Mucosa of rectum (tissue), 2 donors: ENCODE measurements around the gene ADGRE1.

Source experiments
- H3K27ac ChIP-seq, 2 donors: one replicate each; pipeline ENCODE4 v1.7.0; 2013; ENCODE audit warnings: inconsistent platforms in 2 of 2, low read depth in 2 of 2, low read length in 2 of 2
- H3K27me3 ChIP-seq, 2 donors: one replicate each; pipeline ENCODE4 v1.7.0; 2013; ENCODE audit warnings: low read length in 2 of 2; ENCODE audit not compliant: control insufficient read depth in 2 of 2, insufficient read depth in 2 of 2
- H3K36me3 ChIP-seq, 2 donors: one replicate each; pipeline ENCODE4 v1.7.0; 2013; ENCODE audit warnings: low read length in 2 of 2; ENCODE audit not compliant: control insufficient read depth in 2 of 2, insufficient read depth in 2 of 2
- H3K4me1 ChIP-seq, 2 donors: one replicate each; pipeline ENCODE4 v1.7.0; 2013; ENCODE audit warnings: low read length in 2 of 2, mild to moderate bottlenecking in 1 of 2; ENCODE audit not compliant: control insufficient read depth in 2 of 2, insufficient read depth in 2 of 2
- H3K4me3 ChIP-seq, 2 donors: one replicate each; pipeline ENCODE4 v1.7.0; 2013; ENCODE audit warnings: low read length in 2 of 2
- H3K9ac ChIP-seq, 2 donors: one replicate each; pipeline ENCODE4 v1.7.0; 2013; ENCODE audit warnings: low read length in 2 of 2, low read depth in 1 of 2, mild to moderate bottlenecking in 1 of 2
- H3K9me3 ChIP-seq, 2 donors: one replicate each; pipeline ENCODE4 v1.7.0; 2013; ENCODE audit warnings: low read length in 2 of 2; ENCODE audit not compliant: control insufficient read depth in 2 of 2
- donor health status: healthy.
- donor health status: Normal muscosa, but diverticular disease.

Gene ADGRE1

GRCh38 chr19:6887316-6887715 is at the start of gene ADGRE1:
Gene ADGRE1 (plus strand): TSS chr19:6887579. CDS start chr19:6887609, 30 bp downstream.
- no peaks in the 10 kb centered on the region for H3K4me1 ChIP-seq
- H3K27me3 ChIP-seq = no peaks in the 10 kb centered on the region
- H3K9ac ChIP-seq = no peak within 1 kb of the TSS
- no peak within 1 kb of the TSS for H3K27ac ChIP-seq
- H3K4me3 ChIP-seq = peak within 1 kb of the TSS in 1 of 2 donors; percentile 46
- H3K36me3 ChIP-seq = no peaks in the 10 kb centered on the region
- H3K9me3 ChIP-seq = no peaks in the 10 kb centered on the region

GRCh38 chr19:6838062-6838655 is 49.2 kb upstream of the ADGRE1 start:
- Histone ChIP-seq H3K27ac (no peak overlapping the region), H3K36me3 (peaks cover 0 to 11% of the 10 kb centered on the region in 2 donors), H3K4me3 (no peak overlapping the region), H3K4me1 (no peaks in the 10 kb centered on the region), H3K27me3 (no peaks in the 10 kb centered on the region), H3K9me3 (no peaks in the 10 kb centered on the region), H3K9ac (no peak overlapping the region)

GRCh38 chr19:6842871-6843607 is 44.3 kb upstream of the ADGRE1 start:
- Histone ChIP-seq H3K27ac (no peak overlapping the region), H3K4me1 (no peaks in the 10 kb centered on the region), H3K9me3 (no peaks in the 10 kb centered on the region), H3K36me3 (no peaks in the 10 kb centered on the region), H3K4me3 (no peak overlapping the region), H3K27me3 (no peaks in the 10 kb centered on the region), H3K9ac (no peak overlapping the region)

GRCh38 chr19:6847828-6848200 is 39.6 kb upstream of the ADGRE1 start:
- Histone ChIP-seq H3K4me3 (no peak overlapping the region), H3K9me3 (no peaks in the 10 kb centered on the region), H3K27me3 (no peaks in the 10 kb centered on the region), H3K9ac (no peak overlapping the region), H3K4me1 (no peaks in the 10 kb centered on the region), H3K27ac (no peak overlapping the region), H3K36me3 (no peaks in the 10 kb centered on the region)

GRCh38 chr19:6848986-6849385 is 38.4 kb upstream of the ADGRE1 start:
- no peaks in the 10 kb centered on the region for H3K36me3 ChIP-seq
- H3K27ac ChIP-seq = no peak overlapping the region
- no peaks in the 10 kb centered on the region for H3K4me1 ChIP-seq

GRCh38 chr19:6849876-6850275 is 37.5 kb upstream of the ADGRE1 start:
- Histone ChIP-seq H3K36me3 (no peaks in the 10 kb centered on the region), H3K27ac (no peak overlapping the region), H3K4me3 (no peak overlapping the region), H3K4me1 (no peaks in the 10 kb centered on the region), H3K9ac (no peak overlapping the region), H3K9me3 (no peaks in the 10 kb centered on the region), H3K27me3 (no peaks in the 10 kb centered on the region)

More at GRCh38 chr19:6848986-6849385, 38.4 kb upstream of the ADGRE1 start:
- no peak overlapping the region for H3K4me3 ChIP-seq
- H3K9ac ChIP-seq = no peak overlapping the region
- H3K9me3 ChIP-seq = no peaks in the 10 kb centered on the region
- no peaks in the 10 kb centered on the region for H3K27me3 ChIP-seq

GRCh38 chr19:6851359-6851758 is 36.0 kb upstream of the ADGRE1 start:
- H3K27ac ChIP-seq = no peak overlapping the region
- H3K9ac ChIP-seq = no peak overlapping the region
- no peak overlapping the region for H3K4me3 ChIP-seq
- H3K36me3 ChIP-seq = no peaks in the 10 kb centered on the region
- no peaks in the 10 kb centered on the region for H3K27me3 ChIP-seq
- no peaks in the 10 kb centered on the region for H3K4me1 ChIP-seq
- no peaks in the 10 kb centered on the region for H3K9me3 ChIP-seq

GRCh38 chr19:6852001-6852400 is 35.4 kb upstream of the ADGRE1 start:
- peaks cover 0 to 2% of the 10 kb centered on the region in 2 donors for H3K36me3 ChIP-seq
- H3K9me3 ChIP-seq = no peaks in the 10 kb centered on the region
- H3K27ac ChIP-seq = no peak overlapping the region
- no peak overlapping the region for H3K4me3 ChIP-seq
- no peak overlapping the region for H3K9ac ChIP-seq
- H3K27me3 ChIP-seq = no peaks in the 10 kb centered on the region
- no peaks in the 10 kb centered on the region for H3K4me1 ChIP-seq

GRCh38 chr19:6853868-6854267 is 33.5 kb upstream of the ADGRE1 start:
- H3K9ac ChIP-seq = no peak overlapping the region
- H3K9me3 ChIP-seq = no peaks in the 10 kb centered on the region
- no peak overlapping the region for H3K27ac ChIP-seq
- no peaks in the 10 kb centered on the region for H3K4me1 ChIP-seq
- no peak overlapping the region for H3K4me3 ChIP-seq
- no peaks in the 10 kb centered on the region for H3K27me3 ChIP-seq
- peaks cover 0 to 2% of the 10 kb centered on the region in 2 donors for H3K36me3 ChIP-seq

GRCh38 chr19:6854758-6855157 is 32.6 kb upstream of the ADGRE1 start:
- H3K27me3 ChIP-seq = no peaks in the 10 kb centered on the region
- no peak overlapping the region for H3K4me3 ChIP-seq
- H3K9ac ChIP-seq = no peak overlapping the region
- no peak overlapping the region for H3K27ac ChIP-seq
- H3K9me3 ChIP-seq = no peaks in the 10 kb centered on the region
- H3K4me1 ChIP-seq = no peaks in the 10 kb centered on the region
- H3K36me3 ChIP-seq = peaks cover 0 to 2% of the 10 kb centered on the region in 2 donors
